ENCODE measurements around the gene CPVL.

GRCh38 chr7:29146888-29147609 is 712 bp upstream of the CPVL start:
- TF ChIP-seq RAD21 (conservative IDR thresholded peaks at IDR 0.05 in 1 of 2, IDR thresholded peaks at IDR 0.05 in 1 of 2) (no peak), ZSCAN20 (CRISPR knock-in tag; IDR thresholded peaks at IDR 0.05) (no peak), SREBF2 (IDR thresholded peaks at IDR 0.05) (no peak), CTCF (IDR thresholded peaks at IDR 0.05) (no peak), JUN (IDR thresholded peaks at IDR 0.05) (no peak)

All from A549 (cell line).